NB4 (cell line): Measurements from ENCODE around the gene SLC16A12.

Source experiments
- DNase-seq: peaks from one replicate; pipeline ENCODE4 v3.0.0; 2010; ENCODE audit warnings: low read depth
- H3K4me3 ChIP-seq: one replicate; pipeline ENCODE4 v1.5.1; 2011; ENCODE audit warnings: mild to moderate bottlenecking, low read depth, low read length, moderate library complexity
- MYC ChIP-seq: IDR thresholded peaks from 2 replicates; pipeline ENCODE4 v1.6.1; 2011; ENCODE audit warnings: low read depth, low read length
- POLR2A ChIP-seq: IDR thresholded peaks from 2 replicates; pipeline ENCODE4 v1.6.1; 2011; ENCODE audit warnings: mild to moderate bottlenecking; ENCODE audit not compliant: insufficient read length; ENCODE audit errors: extremely low read depth
- TF ChIP-seq, protein P1 (sequence below): IDR thresholded peaks from one replicate; pipeline ENCODE4 v1.5.1; 2012; ENCODE audit warnings: low read depth, low read length
- TF ChIP-seq, protein P2 (sequence below): IDR thresholded peaks from 2 replicates; pipeline ENCODE4 v1.6.1; 2011; ENCODE audit warnings: low read depth, low read length

The SLC16A12 gene

DNA sequence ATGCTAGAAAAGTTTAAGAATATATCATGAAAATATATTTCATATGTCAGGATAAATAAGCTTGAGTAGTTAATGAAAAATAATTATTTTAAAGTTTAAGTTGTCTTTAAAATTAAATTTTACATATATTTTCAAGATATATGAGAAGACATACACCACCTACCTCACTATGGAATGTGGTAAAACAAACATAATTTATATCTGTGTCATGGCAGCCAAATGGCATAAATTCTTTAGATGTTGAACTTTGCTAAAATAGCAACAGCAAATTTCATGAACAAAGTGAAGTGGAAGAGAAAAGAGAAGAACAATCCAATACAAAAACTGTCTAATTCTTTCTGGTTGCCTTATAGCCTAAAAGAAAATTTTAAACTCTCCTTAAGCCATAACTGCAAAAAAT, 39.6 kb upstream of the SLC16A12 start:
- DNase-seq: no peak
- TF ChIP-seq POLR2A (no peak), MYC (no peak)
- TF ChIP-seq, protein P1, sequence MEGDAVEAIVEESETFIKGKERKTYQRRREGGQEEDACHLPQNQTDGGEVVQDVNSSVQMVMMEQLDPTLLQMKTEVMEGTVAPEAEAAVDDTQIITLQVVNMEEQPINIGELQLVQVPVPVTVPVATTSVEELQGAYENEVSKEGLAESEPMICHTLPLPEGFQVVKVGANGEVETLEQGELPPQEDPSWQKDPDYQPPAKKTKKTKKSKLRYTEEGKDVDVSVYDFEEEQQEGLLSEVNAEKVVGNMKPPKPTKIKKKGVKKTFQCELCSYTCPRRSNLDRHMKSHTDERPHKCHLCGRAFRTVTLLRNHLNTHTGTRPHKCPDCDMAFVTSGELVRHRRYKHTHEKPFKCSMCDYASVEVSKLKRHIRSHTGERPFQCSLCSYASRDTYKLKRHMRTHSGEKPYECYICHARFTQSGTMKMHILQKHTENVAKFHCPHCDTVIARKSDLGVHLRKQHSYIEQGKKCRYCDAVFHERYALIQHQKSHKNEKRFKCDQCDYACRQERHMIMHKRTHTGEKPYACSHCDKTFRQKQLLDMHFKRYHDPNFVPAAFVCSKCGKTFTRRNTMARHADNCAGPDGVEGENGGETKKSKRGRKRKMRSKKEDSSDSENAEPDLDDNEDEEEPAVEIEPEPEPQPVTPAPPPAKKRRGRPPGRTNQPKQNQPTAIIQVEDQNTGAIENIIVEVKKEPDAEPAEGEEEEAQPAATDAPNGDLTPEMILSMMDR: no peak
- TF ChIP-seq, protein P2, sequence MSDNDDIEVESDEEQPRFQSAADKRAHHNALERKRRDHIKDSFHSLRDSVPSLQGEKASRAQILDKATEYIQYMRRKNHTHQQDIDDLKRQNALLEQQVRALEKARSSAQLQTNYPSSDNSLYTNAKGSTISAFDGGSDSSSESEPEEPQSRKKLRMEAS: no peak
- H3K4me3 ChIP-seq: no peak overlapping the region

DNA sequence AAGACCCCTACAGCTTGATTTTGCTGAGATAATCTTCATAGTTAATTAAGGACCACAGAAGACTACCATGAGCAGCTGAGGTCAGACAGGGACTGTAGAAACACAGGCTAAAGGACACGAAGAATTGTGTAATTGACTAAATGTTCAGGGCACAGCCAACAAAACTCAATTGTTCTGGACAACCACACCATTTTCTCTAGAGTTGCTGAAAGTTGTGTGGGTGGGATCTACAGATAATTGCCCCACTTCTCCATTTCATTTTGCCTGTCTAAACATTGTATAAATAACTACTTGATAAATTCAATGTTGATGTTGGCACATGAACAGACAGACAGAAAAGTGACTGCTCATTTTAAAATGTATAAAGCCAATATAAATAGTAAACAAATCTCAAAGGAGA, 39.0 kb upstream of the SLC16A12 start:
- TF ChIP-seq MYC (no peak), POLR2A (no peak)
- TF ChIP-seq, protein P1: no peak
- TF ChIP-seq, protein P2: no peak
- no peak overlapping the region for H3K4me3 ChIP-seq
- peak; percentile 8 for DNase-seq

DNA sequence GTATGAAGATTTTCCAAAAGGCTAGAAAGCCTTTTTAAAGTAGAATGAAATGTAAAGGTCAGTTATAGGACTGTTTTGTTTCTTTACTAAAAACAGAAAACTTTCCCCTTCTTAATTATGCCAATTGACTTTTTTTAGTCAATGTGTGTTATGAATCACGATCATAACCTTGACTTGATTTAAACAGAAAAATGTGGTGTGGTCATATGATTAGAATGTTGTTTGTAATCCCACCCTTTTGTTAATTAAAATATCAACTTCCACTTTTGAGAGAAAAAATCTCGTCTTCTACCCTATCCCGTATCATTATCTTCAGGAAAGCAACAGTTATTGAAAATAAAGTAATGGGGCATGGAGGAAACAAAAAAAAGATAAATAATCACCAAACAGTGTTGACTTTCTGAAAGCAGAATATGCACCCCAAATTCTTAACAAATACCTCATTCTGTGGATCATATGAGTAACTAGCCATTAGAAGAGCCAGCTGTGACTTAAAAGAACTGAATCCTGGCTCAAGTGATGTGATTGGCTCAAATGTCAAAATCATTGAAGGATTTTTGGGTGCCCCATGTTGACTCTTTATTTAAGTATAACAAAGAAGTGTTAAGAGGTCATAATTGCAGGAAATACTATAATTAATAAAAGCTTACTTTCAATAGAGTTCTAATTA, 32.3 kb upstream of the SLC16A12 start:
- no peak for DNase-seq
- TF ChIP-seq, protein P2: no peak
- TF ChIP-seq MYC: no peak
- TF ChIP-seq POLR2A: no peak
- TF ChIP-seq, protein P1: no peak
- H3K4me3 ChIP-seq: no peak overlapping the region

DNA sequence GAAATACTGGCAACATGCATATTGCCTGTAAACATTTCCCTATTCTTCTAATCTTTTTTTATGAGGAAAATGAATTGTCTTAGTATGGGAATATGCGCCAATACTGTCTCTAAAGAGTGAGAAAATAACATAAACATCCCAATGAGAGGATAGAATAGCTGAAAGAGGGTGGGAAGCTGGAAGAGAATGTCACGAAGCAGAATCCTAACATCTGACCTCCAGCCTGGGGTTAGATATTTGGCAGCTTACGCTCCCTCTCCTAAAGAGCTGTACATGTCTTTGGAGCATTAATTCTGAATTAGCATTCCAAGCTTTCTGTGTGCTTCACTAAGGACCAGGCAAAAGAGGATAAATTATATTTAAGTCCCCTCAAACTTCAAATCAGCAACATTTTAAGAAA, 31.6 kb upstream of the SLC16A12 start:
- H3K4me3 ChIP-seq: no peak overlapping the region
- no peak for TF ChIP-seq MYC
- TF ChIP-seq, protein P1: no peak
- TF ChIP-seq POLR2A: no peak
- TF ChIP-seq, protein P2: no peak
- no peak for DNase-seq

DNA sequence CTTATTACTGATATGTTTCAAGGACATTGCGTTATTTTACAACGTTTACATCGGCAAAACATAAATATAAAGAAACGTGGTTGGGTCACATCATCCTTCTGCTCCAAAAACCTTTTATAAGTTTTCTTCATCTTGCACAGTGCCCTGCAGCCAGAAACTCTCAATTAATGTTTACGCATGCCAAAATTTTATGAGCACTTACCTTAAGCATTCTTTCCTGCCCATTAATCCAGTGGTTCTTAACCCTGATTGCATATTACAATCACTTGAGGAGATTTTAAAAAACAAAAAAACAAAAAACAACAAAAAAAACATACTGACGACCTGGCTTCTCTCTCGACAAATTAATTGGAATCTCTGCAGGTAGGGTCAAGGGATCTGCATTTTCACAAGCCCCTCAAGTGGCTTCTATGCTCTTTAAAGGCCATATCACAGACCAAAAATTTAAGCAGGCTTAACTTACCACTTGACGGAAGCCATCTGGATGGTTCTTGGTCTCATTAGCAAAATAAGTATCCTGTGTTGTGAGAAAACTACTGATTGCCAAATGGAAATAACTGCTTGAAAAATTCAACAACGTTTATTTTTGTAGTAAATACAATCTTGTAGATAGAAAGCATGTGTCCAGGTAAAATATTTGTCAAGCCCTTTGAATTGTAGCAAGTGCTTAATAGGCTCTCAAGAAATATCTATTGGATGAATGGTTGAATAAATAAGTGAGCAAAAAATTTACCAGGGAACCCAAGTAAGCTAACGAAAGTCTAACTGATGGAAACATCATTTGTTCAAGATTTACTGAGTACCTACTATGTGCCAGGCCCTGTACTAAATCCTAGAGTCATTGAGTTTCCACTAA, 30.9 kb upstream of the SLC16A12 start:
- no peak for DNase-seq
- H3K4me3 ChIP-seq: no peak overlapping the region
- TF ChIP-seq MYC: no peak
- TF ChIP-seq, protein P1: no peak
- TF ChIP-seq, protein P2: no peak
- no peak for TF ChIP-seq POLR2A
